Endothelial cell of umbilical vein (primary cell): Measurements from ENCODE around the gene GMPR2. TPM values are rescaled to one million over a fixed set of nuclear protein-coding genes. Genes with fewer than 3 reads are reported as not detected.

Experiments used
- BruUV-seq: library from RNA; stranded (reverse); fragments of 400-500 nt; replicated peaks from 2 replicates; lab custom pipeline; 2021; lab: Mats Ljungman, UMichigan
- CTCF ChIA-PET: fragments of 300-600, 350-600 bp; sonication (Branson Sonifier 250); formaldehyde crosslinking; loops from one replicate; lab custom pipeline; 2021; ENCODE audit warnings: antibody characterized with exemption, inconsistent platforms; lab: Charles Lee
- POLR2A ChIA-PET: fragments of 300-600, 350-600 bp; sonication (Branson Sonifier 250); formaldehyde crosslinking; loops from one replicate; lab custom pipeline; 2021; ENCODE audit warnings: antibody characterized with exemption, inconsistent platforms; lab: Charles Lee
- DNase-seq: peaks from one replicate; pipeline ENCODE4 v3.0.0-alpha.2; 2011; ENCODE audit warnings: low read depth, low spot score
- FAIRE-seq: peaks from 2 replicates; lab custom pipeline; 2011; peaks lifted over from hg19 to GRCh38; lab: Jason Lieb, UNC
- H2AFZ ChIP-seq: 2 replicates; pipeline ENCODE4 v1.6.0; 2012; ENCODE audit warnings: low read depth, low read length, control low read depth, inconsistent platforms
- H3K27ac ChIP-seq: 2 replicates; pipeline ENCODE4 v1.5.1; 2011; ENCODE audit warnings: low read depth, mild to moderate bottlenecking, control low read depth, low read length, moderate library complexity; ENCODE audit not compliant: insufficient read depth
- H3K27me3 ChIP-seq, 2 experiments: 2 replicates each; pipeline versions ENCODE4 v1.6.0 to v1.6.1; 2011; ENCODE audit warnings: low read length in 2 of 2, mixed read lengths in 1 of 2; ENCODE audit not compliant: control insufficient read depth in 2 of 2, insufficient read depth in 2 of 2
- H3K36me3 ChIP-seq, 2 experiments: 2 replicates in 1 of 2; 3 replicates in 1 of 2; pipeline ENCODE4 v1.5.1; 2011; ENCODE audit warnings: low read length in 2 of 2, mild to moderate bottlenecking in 1 of 2, moderate library complexity in 1 of 2; ENCODE audit not compliant: control insufficient read depth in 2 of 2, insufficient read depth in 2 of 2; ENCODE audit errors: extremely low read depth in 1 of 2
- H3K4me1 ChIP-seq: 3 replicates; pipeline ENCODE4 v1.5.1; 2011; ENCODE audit warnings: mild to moderate bottlenecking, low read length; ENCODE audit not compliant: control insufficient read depth, insufficient read depth; ENCODE audit errors: extremely low read depth
- H3K4me2 ChIP-seq: 2 replicates; pipeline ENCODE4 v1.6.1; 2011; ENCODE audit warnings: low read length, control low read depth, mixed read lengths; ENCODE audit not compliant: insufficient read depth
- H3K4me3 ChIP-seq, 3 experiments: fragments of 200-600 bp in 1 of 3; sonication (generic), shearing (Covaris generic) in 1 of 3; replicated peaks in 1 of 3; 2 replicates each; pipeline ENCODE4 v1.5.1; 2011 to 2016; ENCODE audit warnings: control low read depth in 3 of 3, low read length in 3 of 3, mild to moderate bottlenecking in 2 of 3, inconsistent platforms in 1 of 3, low read depth in 1 of 3, moderate library complexity in 1 of 3; ENCODE audit not compliant: insufficient read depth in 1 of 3
- H3K79me2 ChIP-seq: 2 replicates; pipeline ENCODE4 v1.6.0; 2012; ENCODE audit warnings: low read length, inconsistent platforms; ENCODE audit not compliant: control insufficient read depth, insufficient read depth
- H3K9ac ChIP-seq: replicated peaks from 2 replicates; pipeline ENCODE3; 2011; ENCODE audit warnings: low read length, control low read depth; ENCODE audit not compliant: insufficient read depth; ENCODE audit errors: extremely low read depth
- H3K9me1 ChIP-seq: replicated peaks from 3 replicates; pipeline ENCODE4 v1.6.0; 2011; ENCODE audit warnings: mild to moderate bottlenecking, low read length; ENCODE audit not compliant: control insufficient read depth, insufficient read depth; ENCODE audit errors: extremely low read depth
- H3K9me3 ChIP-seq: replicated peaks from 2 replicates; pipeline ENCODE4 v1.5.1; 2012; ENCODE audit warnings: low read length, inconsistent platforms; ENCODE audit not compliant: control insufficient read depth, insufficient read depth
- H4K20me1 ChIP-seq: replicated peaks from 2 replicates; pipeline ENCODE3; 2011; ENCODE audit warnings: mild to moderate bottlenecking, low read length; ENCODE audit not compliant: control insufficient read depth, insufficient read depth; ENCODE audit errors: extremely low read depth
- EZH2 ChIP-seq: IDR thresholded peaks from 2 replicates; pipeline ENCODE4 v1.6.1; 2012; ENCODE audit warnings: borderline replicate concordance, low read depth, mild to moderate bottlenecking, moderate library complexity, low read length, inconsistent platforms; ENCODE audit not compliant: severe bottlenecking
- FOS ChIP-seq: IDR thresholded peaks from 2 replicates; pipeline ENCODE4 v1.6.1; 2011; ENCODE audit warnings: mild to moderate bottlenecking, low read length, moderate library complexity, borderline replicate concordance; ENCODE audit not compliant: insufficient read depth
- GATA2 ChIP-seq: IDR thresholded peaks from 2 replicates; pipeline ENCODE4 v1.7.0; 2011; ENCODE audit warnings: low read depth, mild to moderate bottlenecking, moderate library complexity, mixed read lengths, low read length; ENCODE audit not compliant: insufficient read length, insufficient read depth
- JUN ChIP-seq: IDR thresholded peaks from 2 replicates; pipeline ENCODE4 v1.6.1; 2011; ENCODE audit warnings: borderline replicate concordance, low read depth; ENCODE audit not compliant: insufficient read length, insufficient read depth
- MYC ChIP-seq: IDR thresholded peaks from one replicate; pipeline ENCODE4 v1.6.1; 2011; ENCODE audit warnings: mild to moderate bottlenecking, low read depth, low read length
- POLR2A ChIP-seq: IDR thresholded peaks from 2 replicates; pipeline ENCODE4 v1.6.1; 2012; ENCODE audit warnings: low read depth, mild to moderate bottlenecking, control low read depth, low read length
- POLR2AphosphoS5 ChIP-seq: IDR thresholded peaks from 2 replicates; pipeline ENCODE4 v1.6.1; 2012; ENCODE audit warnings: low read depth, mild to moderate bottlenecking, control low read depth, low read length, moderate library complexity; ENCODE audit not compliant: insufficient read depth
- dilution Hi-C: fragments of 300-500 bp; cut with MboI; formaldehyde crosslinking; loops from one replicate; pipeline ENCODE4 v1.15.0; 2019; ENCODE audit warnings: low sequenced_read_pairs; ENCODE audit not compliant: extremely low pct_ligation_motif_present
- intact Hi-C: fragments of 100-400 bp; cut with micrococcal nuclease; formaldehyde crosslinking; loops from one replicate; pipeline ENCODE4 v1.10.0; 2022
- polyA plus RNA-seq, 4 experiments: library from polyadenylated mRNA; depleted of rRNA in 3 of 4; stranded (reverse) in 3 of 4; unstranded in 1 of 4; fragments of >200 nt; gene quantifications; 2 replicates each; pipeline versions ENCODE4 v1.2.1 to v1.2.3, GENCODE V29; 2011 to 2012; ENCODE audit warnings: missing spikeins in 1 of 4
- total RNA-seq: library from RNA; stranded (reverse); gene quantifications from 2 replicates; pipeline ENCODE4 v1.2.3, GENCODE V29; 2021
- TF ChIP-seq, protein P1 (sequence below): IDR thresholded peaks from 2 replicates; pipeline ENCODE4 v1.6.1; 2011; ENCODE audit not compliant: insufficient read depth, insufficient read length
- TF ChIP-seq, protein P2 (sequence below), 2 donors: IDR thresholded peaks; 1 replicate in 1 of 2; 2 replicates in 1 of 2; pipeline ENCODE4 v1.5.1; 2011; ENCODE audit warnings: low read length in 2 of 2, mild to moderate bottlenecking in 2 of 2, moderate library complexity in 2 of 2, control low read depth in 1 of 2, inconsistent platforms in 1 of 2, low read depth in 1 of 2; ENCODE audit not compliant: insufficient read depth in 1 of 2; ENCODE audit errors: extremely low read depth in 1 of 2

Gene GMPR2
- total and polyA plus RNA-seq, 2 donors (not counting 3 experiments of a cell fraction or from before 2014, with no cell fraction given): 58.1 to 61.8 TPM

DNA sequence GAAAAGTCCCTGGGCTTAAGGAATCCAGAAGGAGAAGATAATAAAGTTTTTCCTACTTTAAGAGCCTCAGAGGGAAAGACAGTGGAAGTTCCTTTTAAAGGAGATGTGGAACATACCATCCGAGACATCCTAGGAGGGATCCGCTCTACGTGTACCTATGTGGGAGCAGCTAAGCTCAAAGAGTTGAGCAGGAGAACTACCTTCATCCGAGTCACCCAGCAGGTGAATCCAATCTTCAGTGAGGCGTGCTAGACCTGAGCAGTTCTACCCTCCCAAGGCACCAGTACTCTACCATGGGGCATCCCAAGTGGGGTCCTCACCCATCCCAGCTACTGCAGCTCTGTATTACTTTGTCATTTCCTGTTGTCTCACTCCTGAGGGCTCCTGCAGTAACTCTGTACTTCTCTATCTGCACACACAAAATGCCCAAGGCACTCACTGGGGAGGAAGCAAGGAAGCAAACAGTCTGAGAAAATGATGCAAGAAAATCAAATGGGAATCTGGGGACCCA lies 5.9 kb downstream of the GMPR2 start:
- intact Hi-C loops: no loop called here
- H3K9me1 ChIP-seq: no peaks in the 10 kb centered on the region
- H3K4me1 ChIP-seq: peaks cover 40% of the 10 kb centered on the region
- H3K9ac ChIP-seq: no peak overlapping the region
- DNase-seq (no peak), FAIRE-seq (no peak)
- no peaks in the 10 kb centered on the region for H4K20me1 ChIP-seq
- H3K9me3 ChIP-seq: no peaks in the 10 kb centered on the region
- no peak for TF ChIP-seq EZH2
- TF ChIP-seq POLR2A: peak; percentile 27
- H3K4me3 ChIP-seq: no peak overlapping the region
- peaks cover 30% of the 10 kb centered on the region for H3K79me2 ChIP-seq
- no peak overlapping the region for H3K4me2 ChIP-seq
- no TSS peak for BruUV-seq
- H3K27ac ChIP-seq: no peak overlapping the region
- ChIA-PET CTCF (interaction anchor here (1.0 to 4.2 kb wide), 4 partner anchors 11 to 95 kb away, joined by 3 to 20 read pairs (median 10); partner anchors contain the start of gene MDP1), POLR2A (interaction anchor here (0.6 to 0.9 kb wide), 2 partner anchors 10 to 1044 kb away, joined by 3 to 4 read pairs; no protein-coding TSS in a partner anchor)
- dilution Hi-C loops: no loop called here
- H3K36me3 ChIP-seq: peaks cover 8 to 33% of the 10 kb centered on the region in 2 experiments
- no peak overlapping the region for H2AFZ ChIP-seq
- H3K27me3 ChIP-seq: no peaks in the 10 kb centered on the region

DNA sequence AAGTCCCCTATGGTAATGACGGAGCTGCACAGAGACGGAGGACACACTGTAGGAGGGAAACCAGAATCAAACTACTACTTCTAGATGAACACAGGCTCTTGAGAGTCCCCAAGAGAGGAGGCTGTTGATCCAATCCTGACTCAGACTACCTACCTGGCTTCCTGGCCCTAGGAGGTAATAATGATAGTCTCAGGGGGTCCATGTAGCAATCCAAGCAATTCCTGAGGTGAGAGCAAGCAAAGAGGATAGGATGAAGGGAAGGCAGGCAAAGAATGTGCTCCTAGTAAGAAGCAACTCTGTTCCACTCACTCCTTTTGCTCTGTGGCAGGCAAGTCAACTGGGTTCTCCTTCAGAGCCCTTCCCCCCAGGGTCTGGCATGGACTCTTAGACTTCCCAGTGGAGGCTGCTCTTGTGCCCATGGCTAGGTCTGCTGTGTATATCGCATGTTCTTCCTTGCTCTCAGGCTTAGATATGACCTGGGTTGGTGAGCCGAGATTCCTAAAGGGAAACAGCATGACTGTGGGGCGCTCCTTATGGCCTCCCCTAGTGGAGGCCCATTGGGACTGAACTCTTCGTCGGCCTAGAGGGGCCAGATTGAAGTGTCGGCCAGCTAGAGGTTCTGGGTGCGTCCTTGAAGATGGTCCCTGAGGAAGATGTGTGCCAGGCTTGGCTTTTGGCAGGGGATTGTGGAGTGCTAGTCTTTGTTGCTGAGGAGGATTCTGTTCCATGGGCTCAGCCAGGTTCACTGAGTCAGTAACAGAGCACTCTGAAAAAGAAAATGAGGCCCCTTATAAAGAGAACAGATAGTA lies 7.6 kb downstream of the GMPR2 start:
- dilution Hi-C loops: no loop called here
- H3K4me2 ChIP-seq: no peak overlapping the region

More for the DNA sequence above, 7.6 kb downstream of the GMPR2 start:
- H3K4me3 ChIP-seq: no peak overlapping the region
- FAIRE-seq (no peak), DNase-seq (no peak)
- H4K20me1 ChIP-seq: no peaks in the 10 kb centered on the region
- BruUV-seq: no TSS peak
- H3K36me3 ChIP-seq: peaks cover 8 to 33% of the 10 kb centered on the region in 2 experiments
- peaks cover 22% of the 10 kb centered on the region for H3K79me2 ChIP-seq
- peaks cover 30% of the 10 kb centered on the region for H3K4me1 ChIP-seq
- H3K27ac ChIP-seq: no peak overlapping the region
- ChIA-PET POLR2A (no interaction called here), CTCF (interaction anchor here (3.6 to 13.0 kb wide), 3 partner anchors 25 to 59 kb away, joined by 16 to 199 read pairs (median 20); partner anchors contain the start of genes DHRS1, MDP1 and NOP9)
- H3K27me3 ChIP-seq: no peaks in the 10 kb centered on the region
- intact Hi-C loops: no loop called here
- no peak overlapping the region for H2AFZ ChIP-seq
- H3K9me3 ChIP-seq: no peaks in the 10 kb centered on the region
- TF ChIP-seq MYC (no peak), FOS (no peak), EZH2 (no peak), POLR2A (no peak), GATA2 (no peak), POLR2AphosphoS5 (no peak), JUN (no peak)
- TF ChIP-seq, protein P1, sequence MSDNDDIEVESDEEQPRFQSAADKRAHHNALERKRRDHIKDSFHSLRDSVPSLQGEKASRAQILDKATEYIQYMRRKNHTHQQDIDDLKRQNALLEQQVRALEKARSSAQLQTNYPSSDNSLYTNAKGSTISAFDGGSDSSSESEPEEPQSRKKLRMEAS: no peak
- TF ChIP-seq, protein P2, sequence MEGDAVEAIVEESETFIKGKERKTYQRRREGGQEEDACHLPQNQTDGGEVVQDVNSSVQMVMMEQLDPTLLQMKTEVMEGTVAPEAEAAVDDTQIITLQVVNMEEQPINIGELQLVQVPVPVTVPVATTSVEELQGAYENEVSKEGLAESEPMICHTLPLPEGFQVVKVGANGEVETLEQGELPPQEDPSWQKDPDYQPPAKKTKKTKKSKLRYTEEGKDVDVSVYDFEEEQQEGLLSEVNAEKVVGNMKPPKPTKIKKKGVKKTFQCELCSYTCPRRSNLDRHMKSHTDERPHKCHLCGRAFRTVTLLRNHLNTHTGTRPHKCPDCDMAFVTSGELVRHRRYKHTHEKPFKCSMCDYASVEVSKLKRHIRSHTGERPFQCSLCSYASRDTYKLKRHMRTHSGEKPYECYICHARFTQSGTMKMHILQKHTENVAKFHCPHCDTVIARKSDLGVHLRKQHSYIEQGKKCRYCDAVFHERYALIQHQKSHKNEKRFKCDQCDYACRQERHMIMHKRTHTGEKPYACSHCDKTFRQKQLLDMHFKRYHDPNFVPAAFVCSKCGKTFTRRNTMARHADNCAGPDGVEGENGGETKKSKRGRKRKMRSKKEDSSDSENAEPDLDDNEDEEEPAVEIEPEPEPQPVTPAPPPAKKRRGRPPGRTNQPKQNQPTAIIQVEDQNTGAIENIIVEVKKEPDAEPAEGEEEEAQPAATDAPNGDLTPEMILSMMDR (IDR thresholded peaks at IDR 0.05; ENCODE audit: extremely low read depth in 1 of 2, insufficient read depth in 1 of 2, low read depth in 1 of 2, low read length in 2 of 2): no peak
- no peak overlapping the region for H3K9ac ChIP-seq
- no peaks in the 10 kb centered on the region for H3K9me1 ChIP-seq
